Transverse colon (tissue), 3 donors: ENCODE results near the gene CDKN2D.

Experiments
- EP300 ChIP-seq: sonication (generic); formaldehyde crosslinking; IDR thresholded peaks from one replicate; pipeline ENCODE4 v1.6.1; 2017; ENCODE audit warnings: antibody characterized with exemption, low read depth
- TF ChIP-seq, protein P1 (sequence below), 5 experiments: fragments of 200-600 bp in 3 of 5; fragments of 450-650 bp in 2 of 5; sonication (generic) in 3 of 5; IDR thresholded peaks; 1 replicate in 2 of 5; 2 replicates in 3 of 5; pipeline ENCODE4 v1.5.1; 2016 to 2017; ENCODE audit warnings: antibody characterized with exemption in 5 of 5, inconsistent platforms in 3 of 5, mild to moderate bottlenecking in 2 of 5, moderate library complexity in 1 of 5

DNA sequence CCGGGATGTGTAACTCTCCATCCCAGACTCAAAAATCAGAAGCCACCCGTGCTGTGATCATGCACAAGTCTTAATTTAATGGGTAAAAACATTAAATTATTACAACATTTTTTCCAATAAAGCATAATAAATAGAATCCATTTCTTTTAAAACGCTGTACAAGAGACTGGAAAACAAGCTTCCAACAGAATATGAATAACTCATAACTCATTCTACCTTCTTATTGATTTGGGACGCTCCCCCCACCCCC, 2.4 kb downstream of the CDKN2D start:
- TF ChIP-seq, protein P1, sequence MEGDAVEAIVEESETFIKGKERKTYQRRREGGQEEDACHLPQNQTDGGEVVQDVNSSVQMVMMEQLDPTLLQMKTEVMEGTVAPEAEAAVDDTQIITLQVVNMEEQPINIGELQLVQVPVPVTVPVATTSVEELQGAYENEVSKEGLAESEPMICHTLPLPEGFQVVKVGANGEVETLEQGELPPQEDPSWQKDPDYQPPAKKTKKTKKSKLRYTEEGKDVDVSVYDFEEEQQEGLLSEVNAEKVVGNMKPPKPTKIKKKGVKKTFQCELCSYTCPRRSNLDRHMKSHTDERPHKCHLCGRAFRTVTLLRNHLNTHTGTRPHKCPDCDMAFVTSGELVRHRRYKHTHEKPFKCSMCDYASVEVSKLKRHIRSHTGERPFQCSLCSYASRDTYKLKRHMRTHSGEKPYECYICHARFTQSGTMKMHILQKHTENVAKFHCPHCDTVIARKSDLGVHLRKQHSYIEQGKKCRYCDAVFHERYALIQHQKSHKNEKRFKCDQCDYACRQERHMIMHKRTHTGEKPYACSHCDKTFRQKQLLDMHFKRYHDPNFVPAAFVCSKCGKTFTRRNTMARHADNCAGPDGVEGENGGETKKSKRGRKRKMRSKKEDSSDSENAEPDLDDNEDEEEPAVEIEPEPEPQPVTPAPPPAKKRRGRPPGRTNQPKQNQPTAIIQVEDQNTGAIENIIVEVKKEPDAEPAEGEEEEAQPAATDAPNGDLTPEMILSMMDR (IDR thresholded peaks at IDR 0.05), result no peak
- TF ChIP-seq EP300, result no peak
